ENCODE data around the gene IRS1.

DNA sequence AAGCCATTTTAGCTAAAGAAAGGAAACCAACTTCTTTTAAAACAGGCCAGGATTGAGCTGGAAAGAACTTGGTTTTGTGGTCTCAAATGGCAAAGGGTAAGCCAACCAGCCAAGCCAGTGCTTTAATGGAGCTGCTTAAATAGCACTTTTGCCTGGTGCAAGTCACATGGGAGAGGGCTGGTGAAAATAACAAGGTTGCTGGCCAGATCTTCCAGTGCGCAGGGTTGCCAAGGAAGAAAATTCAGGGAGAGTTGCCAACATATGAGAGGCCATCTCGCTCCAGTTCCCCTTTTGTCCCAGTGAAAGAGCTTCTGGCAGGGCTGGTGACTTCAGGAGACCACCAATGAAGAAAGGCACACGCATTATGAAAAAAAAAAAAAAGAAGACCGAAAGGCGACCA is 57.3 kb downstream of the IRS1 start:
- TF ChIP-seq GATA2 (IDR thresholded peaks at IDR 0.05; ENCODE audit: low read depth, low read length) (no peak), GATA3 (IDR thresholded peaks at IDR 0.05; ENCODE audit: low read depth, low read length) (no peak)
